Measurements from ENCODE around the gene GDAP2. TPM values are rescaled to one million over a fixed set of nuclear protein-coding genes. Genes with fewer than 3 reads are reported as not detected.

The GDAP2 gene
- total RNA-seq, 1 donor = 26.8 TPM

DNA sequence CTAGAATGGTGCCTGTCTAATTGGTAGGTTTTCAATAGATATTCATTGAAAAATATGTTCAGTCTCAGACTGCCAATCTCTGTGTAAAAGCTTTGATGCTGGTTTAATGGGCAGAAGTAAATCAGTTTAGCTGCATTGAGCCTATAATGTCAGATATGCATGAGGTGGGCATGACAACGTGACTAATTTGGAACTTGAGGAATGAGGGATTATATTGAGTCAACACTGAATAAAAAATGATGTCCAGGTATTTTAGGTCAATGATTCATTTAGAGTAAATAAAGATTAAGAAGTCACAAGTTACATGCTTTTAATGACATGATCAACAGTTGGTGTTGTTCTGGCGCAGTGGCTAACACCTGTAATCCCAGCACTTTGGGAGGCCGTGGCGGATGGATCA lies 3.2 kb upstream of the GDAP2 start:
- Histone ChIP-seq H3K27me3 (ENCODE audit: insufficient read depth, low read length) (no peaks in the 10 kb centered on the region), H3K4me2 (ENCODE audit: insufficient read depth, low read length) (no peak overlapping the region), H3K4me1 (ENCODE audit: insufficient read depth, low read length) (peaks cover 19% of the 10 kb centered on the region), H2AFZ (ENCODE audit: low read length) (no peak overlapping the region), H4K20me1 (ENCODE audit: insufficient read depth, low read length) (peaks cover 15% of the 10 kb centered on the region), H3K36me3 (ENCODE audit: insufficient read depth, low read length) (peaks cover 20% of the 10 kb centered on the region), H3K27ac (ENCODE audit: low read depth, low read length) (no peak overlapping the region), H3K79me2 (ENCODE audit: insufficient read depth, low read length) (peaks cover 64% of the 10 kb centered on the region), H3K4me3 (ENCODE audit: insufficient read depth, low read length) (no peak overlapping the region), H3K9me3 (ENCODE audit: low read depth, low read length) (no peaks in the 10 kb centered on the region)
- no peak for DNase-seq (ENCODE audit: insufficient read length, low spot score, missing footprints)
- TF ChIP-seq, protein P1, sequence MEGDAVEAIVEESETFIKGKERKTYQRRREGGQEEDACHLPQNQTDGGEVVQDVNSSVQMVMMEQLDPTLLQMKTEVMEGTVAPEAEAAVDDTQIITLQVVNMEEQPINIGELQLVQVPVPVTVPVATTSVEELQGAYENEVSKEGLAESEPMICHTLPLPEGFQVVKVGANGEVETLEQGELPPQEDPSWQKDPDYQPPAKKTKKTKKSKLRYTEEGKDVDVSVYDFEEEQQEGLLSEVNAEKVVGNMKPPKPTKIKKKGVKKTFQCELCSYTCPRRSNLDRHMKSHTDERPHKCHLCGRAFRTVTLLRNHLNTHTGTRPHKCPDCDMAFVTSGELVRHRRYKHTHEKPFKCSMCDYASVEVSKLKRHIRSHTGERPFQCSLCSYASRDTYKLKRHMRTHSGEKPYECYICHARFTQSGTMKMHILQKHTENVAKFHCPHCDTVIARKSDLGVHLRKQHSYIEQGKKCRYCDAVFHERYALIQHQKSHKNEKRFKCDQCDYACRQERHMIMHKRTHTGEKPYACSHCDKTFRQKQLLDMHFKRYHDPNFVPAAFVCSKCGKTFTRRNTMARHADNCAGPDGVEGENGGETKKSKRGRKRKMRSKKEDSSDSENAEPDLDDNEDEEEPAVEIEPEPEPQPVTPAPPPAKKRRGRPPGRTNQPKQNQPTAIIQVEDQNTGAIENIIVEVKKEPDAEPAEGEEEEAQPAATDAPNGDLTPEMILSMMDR (IDR thresholded peaks at IDR 0.05; ENCODE audit: extremely low read depth, low read depth, low read length) = no peak

DNA sequence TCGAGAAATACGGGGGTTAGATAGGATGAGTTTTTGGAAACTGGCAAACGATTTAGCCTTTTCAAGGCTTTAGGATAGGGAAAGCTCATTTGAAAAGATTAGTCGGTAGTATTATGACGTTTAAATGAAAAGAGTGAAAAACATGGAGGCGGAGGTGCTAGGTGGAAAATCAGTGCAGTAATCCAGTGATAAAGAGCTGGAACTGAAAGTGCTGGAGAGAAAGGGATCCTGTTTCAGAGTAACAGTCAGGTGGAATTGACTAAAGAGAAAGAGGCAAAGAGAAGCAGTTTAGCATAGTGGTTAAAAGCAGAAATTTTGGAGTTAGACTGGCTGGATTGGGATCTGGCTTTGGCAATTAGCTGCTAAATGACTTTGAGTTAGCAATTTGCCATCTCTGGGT lies 1.1 kb upstream of the GDAP2 start:
- DNase-seq (ENCODE audit: insufficient read length, low spot score, missing footprints) = peak; percentile 51
- peaks cover 10% of the 10 kb centered on the region for H3K36me3 ChIP-seq (ENCODE audit: insufficient read depth, low read length)
- peak overlapping the region; percentile 86 for H3K4me3 ChIP-seq (ENCODE audit: insufficient read depth, low read length)
- H3K79me2 ChIP-seq (ENCODE audit: insufficient read depth, low read length) = peaks cover 85% of the 10 kb centered on the region
- peak overlapping the region; percentile 58 for H3K27ac ChIP-seq (ENCODE audit: low read depth, low read length)
- no peaks in the 10 kb centered on the region for H3K27me3 ChIP-seq (ENCODE audit: insufficient read depth, low read length)
- peak overlapping the region; percentile 84 for H3K4me2 ChIP-seq (ENCODE audit: insufficient read depth, low read length)
- peaks cover 19% of the 10 kb centered on the region for H3K4me1 ChIP-seq (ENCODE audit: insufficient read depth, low read length)
- TF ChIP-seq, protein P1 (IDR thresholded peaks at IDR 0.05; ENCODE audit: extremely low read depth, low read depth, low read length) = no peak
- H4K20me1 ChIP-seq (ENCODE audit: insufficient read depth, low read length) = peaks cover 26% of the 10 kb centered on the region
- no peaks in the 10 kb centered on the region for H3K9me3 ChIP-seq (ENCODE audit: low read depth, low read length)
- H2AFZ ChIP-seq (ENCODE audit: low read length) = peak overlapping the region; percentile 94

DNA sequence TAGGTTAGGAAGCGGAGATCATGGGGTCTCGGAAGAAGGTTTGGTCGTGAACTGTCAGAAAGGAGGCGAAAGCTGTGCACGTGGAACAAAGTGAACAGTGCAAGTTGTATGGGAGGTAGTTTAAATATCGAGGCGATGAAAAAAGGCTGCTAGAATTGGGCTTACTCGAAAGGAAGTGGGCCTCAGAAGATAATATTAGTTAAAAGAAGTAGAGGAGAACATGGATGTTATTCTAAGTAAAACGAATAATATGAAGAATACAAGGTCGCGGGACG lies 689 bp upstream of the GDAP2 start:
- Histone ChIP-seq H3K4me1 (ENCODE audit: insufficient read depth, low read length) (peaks cover 19% of the 10 kb centered on the region), H3K4me3 (ENCODE audit: insufficient read depth, low read length) (peak overlapping the region; percentile 86), H3K9me3 (ENCODE audit: low read depth, low read length) (no peaks in the 10 kb centered on the region), H2AFZ (ENCODE audit: low read length) (peak overlapping the region; percentile 94), H3K79me2 (ENCODE audit: insufficient read depth, low read length) (peaks cover 89% of the 10 kb centered on the region), H4K20me1 (ENCODE audit: insufficient read depth, low read length) (peaks cover 29% of the 10 kb centered on the region), H3K27me3 (ENCODE audit: insufficient read depth, low read length) (no peaks in the 10 kb centered on the region), H3K4me2 (ENCODE audit: insufficient read depth, low read length) (peak overlapping the region; percentile 84), H3K36me3 (ENCODE audit: insufficient read depth, low read length) (peaks cover 8% of the 10 kb centered on the region), H3K27ac (ENCODE audit: low read depth, low read length) (peak overlapping the region; percentile 58)
- TF ChIP-seq, protein P1 (IDR thresholded peaks at IDR 0.05; ENCODE audit: extremely low read depth, low read depth, low read length) = no peak
- DNase-seq (ENCODE audit: insufficient read length, low spot score, missing footprints) = no peak

DNA sequence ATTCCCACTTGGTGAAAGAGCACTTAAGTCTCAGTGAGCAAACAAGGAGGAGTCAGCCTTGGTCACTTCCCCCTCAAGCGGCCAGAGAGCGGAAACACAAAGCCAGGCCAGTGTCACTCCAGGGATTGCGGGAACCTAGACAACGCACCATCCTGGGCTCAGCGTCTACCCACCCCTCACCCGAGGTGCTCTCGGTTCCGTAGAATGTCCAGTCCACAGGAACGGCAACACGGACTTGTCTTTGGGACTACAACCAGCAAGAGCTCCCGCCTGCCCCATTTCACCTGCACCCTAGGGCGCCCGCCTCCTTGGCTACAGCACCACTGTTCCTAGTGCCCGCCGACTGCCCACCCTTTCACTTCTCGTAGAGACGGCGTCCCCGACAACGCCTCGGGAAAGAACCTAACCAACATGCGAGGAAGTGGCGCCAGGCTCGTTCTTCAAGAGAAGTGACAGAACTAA lies 509 bp downstream of the GDAP2 start:
- Histone ChIP-seq H3K79me2 (ENCODE audit: insufficient read depth, low read length) (peaks cover 93% of the 10 kb centered on the region), H2AFZ (ENCODE audit: low read length) (peak overlapping the region; percentile 94), H3K36me3 (ENCODE audit: insufficient read depth, low read length) (no peaks in the 10 kb centered on the region), H3K4me2 (ENCODE audit: insufficient read depth, low read length) (peak overlapping the region; percentile 84), H4K20me1 (ENCODE audit: insufficient read depth, low read length) (peaks cover 34% of the 10 kb centered on the region), H3K9me3 (ENCODE audit: low read depth, low read length) (no peaks in the 10 kb centered on the region), H3K4me3 (ENCODE audit: insufficient read depth, low read length) (peak overlapping the region; percentile 86), H3K27ac (ENCODE audit: low read depth, low read length) (peak overlapping the region; percentile 58), H3K4me1 (ENCODE audit: insufficient read depth, low read length) (peaks cover 19% of the 10 kb centered on the region), H3K27me3 (ENCODE audit: insufficient read depth, low read length) (no peaks in the 10 kb centered on the region)
- TF ChIP-seq, protein P1 (IDR thresholded peaks at IDR 0.05; ENCODE audit: extremely low read depth, low read depth, low read length) = peak; percentile 28
- DNase-seq (ENCODE audit: insufficient read length, low spot score, missing footprints) = peak; percentile 81
